Activated effector memory CD4-positive, alpha-beta T cell treated with anti-CD3 and anti-CD28 coated beads, Interleukin-2, amount 50 U/mL, for 16 hours (primary cell): ENCODE data around the gene OBP2A.

ENCODE experiments used
- DNase-seq: peaks from one replicate; pipeline ENCODE4 v3.0.0-alpha.2; 2020

Gene OBP2A

GRCh38 chr9:135581636-135582426 lies 35.9 kb downstream of the OBP2A start:
- DNase-seq, result no peak

GRCh38 chr9:135582541-135582940 lies 36.6 kb downstream of the OBP2A start:
- no peak for DNase-seq

GRCh38 chr9:135582966-135583687 lies 37.2 kb downstream of the OBP2A start:
- DNase-seq, result no peak

- DNase-seq, result no peak
These were observed 37.7 kb downstream of the OBP2A start for GRCh38 chr9:135583688-135584011.

GRCh38 chr9:135584371-135584770 lies 38.4 kb downstream of the OBP2A start:
- no peak for DNase-seq

- DNase-seq, result no peak
These were observed 39.0 kb downstream of the OBP2A start for GRCh38 chr9:135584934-135585333.

GRCh38 chr9:135586601-135587109 lies 40.7 kb downstream of the OBP2A start:
- DNase-seq, result no peak

- DNase-seq, result no peak
These were observed 41.7 kb downstream of the OBP2A start for GRCh38 chr9:135587658-135588057.

GRCh38 chr9:135588371-135588770 lies 42.4 kb downstream of the OBP2A start:
- no peak for DNase-seq

GRCh38 chr9:135588886-135589595 lies 43.1 kb downstream of the OBP2A start:
- no peak for DNase-seq

GRCh38 chr9:135589596-135590485 lies 43.9 kb downstream of the OBP2A start:
- no peak for DNase-seq

GRCh38 chr9:135590486-135591079 lies 44.7 kb downstream of the OBP2A start:
- DNase-seq, result no peak

- no peak for DNase-seq
These were observed 45.8 kb downstream of the OBP2A start for GRCh38 chr9:135591506-135592330.

GRCh38 chr9:135592331-135592590 lies 46.3 kb downstream of the OBP2A start:
- DNase-seq, result no peak

GRCh38 chr9:135592625-135593024 lies 46.7 kb downstream of the OBP2A start:
- DNase-seq, result no peak

GRCh38 chr9:135596211-135596610 lies 50.3 kb downstream of the OBP2A start:
- no peak for DNase-seq
